Tibial artery (tissue), 4 donors: ENCODE results near the gene NHLRC2.
"Not testable (repeated sequence)": the region's sequence is repeated elsewhere in the genome, so short reads cannot be mapped to it uniquely, and the experiment has no call there.

Source experiments
- DNase-seq, 2 donors: peaks; one replicate each; pipeline ENCODE4 v3.0.0-alpha.2; 2019
- H3K27ac ChIP-seq, 2 donors: fragments of 200-600 bp; sonication (generic) in 1 of 2; 1 replicate in 1 of 2; 2 replicates in 1 of 2; pipeline ENCODE4 v1.5.1; 2018 to 2019; ENCODE audit warnings: mild to moderate bottlenecking in 1 of 2
- H3K27me3 ChIP-seq, 2 donors: fragments of 200-600 bp; sonication (generic) in 1 of 2; one replicate each; pipeline versions ENCODE4 v1.5.1 to v1.6.0; 2016 to 2019
- H3K36me3 ChIP-seq, 3 donors: fragments of 200-600 bp; sonication (generic) in 2 of 3; one replicate each; pipeline ENCODE4 v1.5.1; 2016 to 2019; ENCODE audit warnings: mild to moderate bottlenecking in 2 of 3
- H3K4me1 ChIP-seq, 4 donors: fragments of 200-600 bp; sonication (generic) in 2 of 4; 1 replicate in 3 of 4; 2 replicates in 1 of 4; pipeline ENCODE4 v1.5.1; 2016 to 2019
- H3K4me3 ChIP-seq, 2 donors: fragments of 200-600 bp; sonication (generic) in 1 of 2; 1 replicate in 1 of 2; 2 replicates in 1 of 2; pipeline ENCODE4 v1.5.1; 2018 to 2019; ENCODE audit warnings: mild to moderate bottlenecking in 2 of 2
- H3K9me3 ChIP-seq, 3 donors: fragments of 200-600 bp; sonication (generic) in 1 of 3; one replicate each; pipeline ENCODE4 v1.5.1; 2016 to 2019
- CTCF ChIP-seq, 2 experiments: fragments of 200-600 bp in 1 of 2; fragments of 450-650 bp in 1 of 2; IDR thresholded peaks; one replicate each; pipeline ENCODE4 v1.5.1; 2017 to 2019; ENCODE audit warnings: antibody characterized with exemption in 2 of 2, mild to moderate bottlenecking in 1 of 2, moderate library complexity in 1 of 2
- intact Hi-C: fragments of 100-400 bp; cut with DNase I; formaldehyde crosslinking; loops from one replicate; pipeline ENCODE4 v1.15.0; 2023; ENCODE audit warnings: low total_unique reads

The NHLRC2 gene

GRCh38 chr10:113937756-113938155 is 83.3 kb downstream of the NHLRC2 start:
- Histone ChIP-seq H3K4me1 (no peaks in the 10 kb centered on the region), H3K27me3 (no peaks in the 10 kb centered on the region), H3K36me3 (no peaks in the 10 kb centered on the region), H3K27ac (no peak overlapping the region), H3K9me3 (no peaks in the 10 kb centered on the region), H3K4me3 (no peak overlapping the region)
- no peak for DNase-seq
- TF ChIP-seq CTCF (IDR thresholded peaks at IDR 0.05) = no peak
- intact Hi-C loops = no loop called here

GRCh38 chr10:113939212-113939860 is 84.9 kb downstream of the NHLRC2 start:
- Histone ChIP-seq H3K4me1 (no peaks in the 10 kb centered on the region), H3K36me3 (no peaks in the 10 kb centered on the region), H3K27me3 (no peaks in the 10 kb centered on the region), H3K27ac (no peak overlapping the region), H3K9me3 (no peaks in the 10 kb centered on the region), H3K4me3 (no peak overlapping the region)
- no peak for DNase-seq
- intact Hi-C loops = no loop called here
- no peak for TF ChIP-seq CTCF (IDR thresholded peaks at IDR 0.05)

- no peak for TF ChIP-seq CTCF (IDR thresholded peaks at IDR 0.05)
- Histone ChIP-seq H3K36me3 (no peaks in the 10 kb centered on the region), H3K4me1 (no peaks in the 10 kb centered on the region), H3K9me3 (no peaks in the 10 kb centered on the region), H3K27ac (no peak overlapping the region), H3K27me3 (no peaks in the 10 kb centered on the region), H3K4me3 (no peak overlapping the region)
- no peak for DNase-seq
- intact Hi-C loops = no loop called here
These were observed 86.7 kb downstream of the NHLRC2 start for GRCh38 chr10:113941140-113941539.

GRCh38 chr10:113943196-113943595 is 88.7 kb downstream of the NHLRC2 start:
- intact Hi-C loops, H3K27me3 ChIP-seq, H3K9me3 ChIP-seq, DNase-seq, H3K4me3 ChIP-seq, H3K36me3 ChIP-seq, H3K4me1 ChIP-seq, H3K27ac ChIP-seq: not testable (repeated sequence)

- no peaks in the 10 kb centered on the region for H3K9me3 ChIP-seq
- TF ChIP-seq CTCF (IDR thresholded peaks at IDR 0.05) = no peak
These were observed 90.7 kb downstream of the NHLRC2 start for GRCh38 chr10:113945075-113945686.

GRCh38 chr10:113945687-113946085 is 91.2 kb downstream of the NHLRC2 start:
- intact Hi-C loops = no loop called here

More at GRCh38 chr10:113945075-113945686, 90.7 kb downstream of the NHLRC2 start:
- peaks cover 0 to 7% (median 0%) of the 10 kb centered on the region in 4 donors for H3K4me1 ChIP-seq
- H3K36me3 ChIP-seq = no peaks in the 10 kb centered on the region
- H3K27me3 ChIP-seq = no peaks in the 10 kb centered on the region
- H3K27ac ChIP-seq = no peak overlapping the region
- intact Hi-C loops = no loop called here
- H3K4me3 ChIP-seq = no peak overlapping the region
- no peak for DNase-seq

More at GRCh38 chr10:113945687-113946085, 91.2 kb downstream of the NHLRC2 start:
- no peak overlapping the region for H3K27ac ChIP-seq
- no peaks in the 10 kb centered on the region for H3K36me3 ChIP-seq
- H3K9me3 ChIP-seq = no peaks in the 10 kb centered on the region
- no peak for DNase-seq
- TF ChIP-seq CTCF (IDR thresholded peaks at IDR 0.05) = no peak
- H3K4me1 ChIP-seq = peaks cover 0 to 7% (median 0%) of the 10 kb centered on the region in 4 donors
- no peaks in the 10 kb centered on the region for H3K27me3 ChIP-seq
- no peak overlapping the region for H3K4me3 ChIP-seq
